Subcutaneous abdominal adipose tissue (tissue), 5 donors: Measurements from ENCODE around the gene PRKCZ.

ENCODE experiments used
- H3K27ac ChIP-seq: one replicate; pipeline ENCODE4 v1.7.0; 2013; ENCODE audit warnings: low read depth, mild to moderate bottlenecking, inconsistent platforms, low read length, moderate library complexity
- H3K27me3 ChIP-seq, 5 donors: one replicate each; pipeline ENCODE4 v1.7.0; 2013; ENCODE audit warnings: low read length in 5 of 5, inconsistent platforms in 1 of 5; ENCODE audit not compliant: control insufficient read depth in 5 of 5, insufficient read depth in 4 of 5
- H3K36me3 ChIP-seq, 5 donors: one replicate each; pipeline ENCODE4 v1.7.0; 2013; ENCODE audit warnings: low read length in 5 of 5; ENCODE audit not compliant: control insufficient read depth in 5 of 5, insufficient read depth in 5 of 5
- H3K4me1 ChIP-seq, 5 donors: one replicate each; pipeline ENCODE4 v1.7.0; 2013; ENCODE audit warnings: low read length in 5 of 5, mild to moderate bottlenecking in 3 of 5, moderate library complexity in 1 of 5; ENCODE audit not compliant: control insufficient read depth in 5 of 5, insufficient read depth in 5 of 5
- H3K4me3 ChIP-seq, 5 donors: one replicate each; pipeline ENCODE4 v1.7.0; 2013; ENCODE audit warnings: low read length in 5 of 5, low read depth in 1 of 5
- H3K9ac ChIP-seq, 5 donors: one replicate each; pipeline ENCODE4 v1.7.0; 2013; ENCODE audit warnings: low read length in 5 of 5, mild to moderate bottlenecking in 4 of 5, moderate library complexity in 3 of 5
- H3K9me3 ChIP-seq, 5 donors: one replicate each; pipeline ENCODE4 v1.7.0; 2013; ENCODE audit warnings: low read length in 5 of 5; ENCODE audit not compliant: control insufficient read depth in 5 of 5
- donor health status: healthy.
- donor health status: healthy.
- donor health status: healthy.
- donor health status: healthy.
- donor health status: healthy.

Gene PRKCZ

GRCh38 chr1:2033165-2033564, 17.0 kb upstream of the PRKCZ start:
- Histone ChIP-seq H3K9ac (no peak overlapping the region), H3K36me3 (no peaks in the 10 kb centered on the region), H3K4me3 (no peak overlapping the region), H3K4me1 (no peaks in the 10 kb centered on the region), H3K9me3 (peaks cover 0 to 3% (median under 1%) of the 10 kb centered on the region in 5 donors), H3K27me3 (peaks cover 3 to 22% (median 13%) of the 10 kb centered on the region in 5 donors), H3K27ac (no peak overlapping the region)

- no peak overlapping the region for H3K27ac ChIP-seq
- H3K4me1 ChIP-seq = no peaks in the 10 kb centered on the region
- H3K9ac ChIP-seq = no peak overlapping the region
- H3K4me3 ChIP-seq = no peak overlapping the region
- H3K36me3 ChIP-seq = no peaks in the 10 kb centered on the region
- H3K27me3 ChIP-seq = peaks cover 0 to 21% (median 13%) of the 10 kb centered on the region in 5 donors
- H3K9me3 ChIP-seq = peaks cover 0 to 5% (median 2%) of the 10 kb centered on the region in 5 donors
These were observed 13.9 kb upstream of the PRKCZ start for GRCh38 chr1:2036287-2036686.

- H3K4me1 ChIP-seq = no peaks in the 10 kb centered on the region
- no peak overlapping the region for H3K9ac ChIP-seq
- H3K9me3 ChIP-seq = peaks cover 0 to 5% (median 2%) of the 10 kb centered on the region in 5 donors
- no peak overlapping the region for H3K4me3 ChIP-seq
- H3K36me3 ChIP-seq = no peaks in the 10 kb centered on the region
- H3K27ac ChIP-seq = no peak overlapping the region
- peaks cover 0 to 20% (median 13%) of the 10 kb centered on the region in 5 donors for H3K27me3 ChIP-seq
These were observed 12.8 kb upstream of the PRKCZ start for GRCh38 chr1:2037314-2037979.

GRCh38 chr1:2038229-2038628, 12.0 kb upstream of the PRKCZ start:
- H3K4me3 ChIP-seq = no peak overlapping the region
- H3K4me1 ChIP-seq = no peaks in the 10 kb centered on the region
- no peaks in the 10 kb centered on the region for H3K36me3 ChIP-seq
- peaks cover 0 to 23% (median 16%) of the 10 kb centered on the region in 5 donors for H3K27me3 ChIP-seq
- peaks cover 0 to 5% (median 2%) of the 10 kb centered on the region in 5 donors for H3K9me3 ChIP-seq
- H3K9ac ChIP-seq = no peak overlapping the region
- H3K27ac ChIP-seq = no peak overlapping the region

GRCh38 chr1:2039251-2039650, 11.0 kb upstream of the PRKCZ start:
- H3K36me3 ChIP-seq = no peaks in the 10 kb centered on the region
- H3K4me1 ChIP-seq = no peaks in the 10 kb centered on the region
- H3K4me3 ChIP-seq = no peak overlapping the region
- no peak overlapping the region for H3K9ac ChIP-seq
- H3K27me3 ChIP-seq = peaks cover 2 to 24% (median 14%) of the 10 kb centered on the region in 5 donors
- no peak overlapping the region for H3K27ac ChIP-seq
- peaks cover 0 to 5% (median 2%) of the 10 kb centered on the region in 5 donors for H3K9me3 ChIP-seq

GRCh38 chr1:2041305-2041704, 8.9 kb upstream of the PRKCZ start:
- Histone ChIP-seq H3K9ac (no peak overlapping the region), H3K4me1 (peaks cover 2 to 20% (median 15%) of the 10 kb centered on the region in 5 donors), H3K36me3 (no peaks in the 10 kb centered on the region), H3K4me3 (no peak overlapping the region), H3K27ac (no peak overlapping the region), H3K9me3 (peaks cover 0 to 5% (median 2%) of the 10 kb centered on the region in 5 donors), H3K27me3 (peaks cover 2 to 19% (median 11%) of the 10 kb centered on the region in 5 donors)

GRCh38 chr1:2041887-2042286, 8.3 kb upstream of the PRKCZ start:
- Histone ChIP-seq H3K4me3 (no peak overlapping the region), H3K27ac (no peak overlapping the region), H3K36me3 (no peaks in the 10 kb centered on the region), H3K9ac (no peak overlapping the region), H3K9me3 (peaks cover 0 to 5% (median 2%) of the 10 kb centered on the region in 5 donors), H3K4me1 (peaks cover 2 to 22% (median 17%) of the 10 kb centered on the region in 5 donors), H3K27me3 (peaks cover 3 to 20% (median 15%) of the 10 kb centered on the region in 5 donors)

GRCh38 chr1:2042830-2043773, 7.1 kb upstream of the PRKCZ start:
- Histone ChIP-seq H3K36me3 (no peaks in the 10 kb centered on the region), H3K9ac (no peak overlapping the region), H3K27ac (no peak overlapping the region), H3K4me1 (peaks cover 2 to 22% (median 17%) of the 10 kb centered on the region in 5 donors), H3K4me3 (no peak overlapping the region), H3K9me3 (peaks cover 0 to 3% (median 2%) of the 10 kb centered on the region in 5 donors), H3K27me3 (peaks cover 11 to 30% (median 26%) of the 10 kb centered on the region in 5 donors)

GRCh38 chr1:2043886-2044285, 6.3 kb upstream of the PRKCZ start:
- H3K27me3 ChIP-seq = peaks cover 17 to 36% (median 32%) of the 10 kb centered on the region in 5 donors

More at GRCh38 chr1:2043886-2044285, 6.3 kb upstream of the PRKCZ start:
- Histone ChIP-seq H3K36me3 (no peaks in the 10 kb centered on the region), H3K9ac (no peak overlapping the region), H3K4me1 (peaks cover 2 to 22% (median 17%) of the 10 kb centered on the region in 5 donors), H3K27ac (no peak overlapping the region), H3K9me3 (no peaks in the 10 kb centered on the region), H3K4me3 (no peak overlapping the region)
